ENCODE measurements around the gene RARS2. TPM values are rescaled to one million over a fixed set of nuclear protein-coding genes. Genes with fewer than 3 reads are reported as not detected.

RARS2 gene
- total RNA-seq, 4 donors from 2014 or later: 11.4 to 21.1 (median 13.4) TPM

DNA sequence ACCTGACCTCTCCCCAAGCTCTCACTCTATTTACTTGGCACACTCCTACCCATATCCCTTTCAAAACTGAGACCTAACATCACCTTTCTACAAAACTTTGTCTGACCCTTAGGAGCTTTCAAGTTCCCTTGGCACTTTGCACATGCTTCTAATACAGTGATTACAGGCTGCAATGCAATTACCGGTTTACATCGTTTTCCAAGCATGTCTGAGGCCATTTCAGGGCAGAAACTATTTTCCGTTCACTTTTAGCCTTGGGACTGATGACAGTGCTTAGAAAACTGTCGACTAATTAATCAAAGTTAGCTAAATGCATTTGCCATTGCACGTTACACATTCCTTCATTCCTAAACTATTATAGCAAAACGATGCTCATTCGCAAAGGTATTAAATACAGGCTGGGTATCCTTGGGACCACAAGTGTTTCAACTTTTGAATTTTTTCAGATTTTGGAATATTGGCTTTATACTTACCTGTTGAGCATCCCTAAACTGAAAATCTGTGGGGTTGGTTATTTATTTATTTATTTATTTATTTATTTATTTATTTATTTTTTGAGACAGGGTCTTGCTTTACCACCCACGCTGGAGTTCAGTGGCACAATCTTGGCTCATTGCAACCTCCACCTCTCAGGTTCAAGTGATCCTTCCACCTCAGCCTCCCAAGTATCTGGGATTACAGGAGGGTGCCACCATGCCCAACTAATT lies 3.3 kb downstream of the RARS2 start:
- intact Hi-C loops (cut with DNase I; ENCODE audit: low total_unique reads): loop anchor here (10.0 kb wide), 1 partner anchor 182 kb away; the partner anchor contains the start of gene CFAP206

DNA sequence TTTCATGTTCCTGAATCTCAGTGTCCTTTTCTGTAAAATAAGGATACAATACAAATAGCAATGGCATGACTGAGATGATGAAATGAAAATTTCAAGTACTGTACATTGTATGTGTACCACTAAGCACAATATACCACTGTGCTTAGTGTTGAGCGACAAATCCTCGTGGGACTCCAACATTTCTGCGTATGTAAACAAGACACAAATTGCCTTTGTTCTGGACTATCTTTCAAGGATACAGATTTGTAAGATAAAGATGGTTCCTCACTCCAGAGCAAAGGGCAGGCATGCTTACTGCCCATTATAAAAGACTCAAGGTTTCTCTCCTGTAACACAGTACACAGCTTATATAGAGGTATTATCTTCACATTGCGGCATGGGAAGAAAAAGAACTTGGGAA lies 6.0 kb downstream of the RARS2 start:
- Histone ChIP-seq H3K27me3 (no peaks in the 10 kb centered on the region), H3K36me3 (peaks cover 0 to 27% of the 10 kb centered on the region in 2 donors), H3K4me3 (no peak overlapping the region), H3K27ac (no peak overlapping the region), H3K9me3 (no peaks in the 10 kb centered on the region), H3K4me1 (peaks cover 13 to 15% of the 10 kb centered on the region in 2 donors)
- in situ Hi-C loops (cut with MboI; ENCODE audit: low sequenced_read_pairs in 4 of 4): loop anchor here in 1 of 4 donors (25.0 kb wide), 1 partner anchor 203 kb away; no protein-coding TSS in a partner anchor
- ATAC-seq (no peak), DNase-seq (no peak)
- intact Hi-C loops (cut with DNase I; ENCODE audit: low total_unique reads): loop anchor here (10.0 kb wide), 1 partner anchor 179 kb away; the partner anchor contains the start of gene CFAP206
- no peak for TF ChIP-seq POLR2A (IDR thresholded peaks at IDR 0.05)
- TF ChIP-seq, protein P1, sequence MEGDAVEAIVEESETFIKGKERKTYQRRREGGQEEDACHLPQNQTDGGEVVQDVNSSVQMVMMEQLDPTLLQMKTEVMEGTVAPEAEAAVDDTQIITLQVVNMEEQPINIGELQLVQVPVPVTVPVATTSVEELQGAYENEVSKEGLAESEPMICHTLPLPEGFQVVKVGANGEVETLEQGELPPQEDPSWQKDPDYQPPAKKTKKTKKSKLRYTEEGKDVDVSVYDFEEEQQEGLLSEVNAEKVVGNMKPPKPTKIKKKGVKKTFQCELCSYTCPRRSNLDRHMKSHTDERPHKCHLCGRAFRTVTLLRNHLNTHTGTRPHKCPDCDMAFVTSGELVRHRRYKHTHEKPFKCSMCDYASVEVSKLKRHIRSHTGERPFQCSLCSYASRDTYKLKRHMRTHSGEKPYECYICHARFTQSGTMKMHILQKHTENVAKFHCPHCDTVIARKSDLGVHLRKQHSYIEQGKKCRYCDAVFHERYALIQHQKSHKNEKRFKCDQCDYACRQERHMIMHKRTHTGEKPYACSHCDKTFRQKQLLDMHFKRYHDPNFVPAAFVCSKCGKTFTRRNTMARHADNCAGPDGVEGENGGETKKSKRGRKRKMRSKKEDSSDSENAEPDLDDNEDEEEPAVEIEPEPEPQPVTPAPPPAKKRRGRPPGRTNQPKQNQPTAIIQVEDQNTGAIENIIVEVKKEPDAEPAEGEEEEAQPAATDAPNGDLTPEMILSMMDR (IDR thresholded peaks at IDR 0.05 in 4 of 5, conservative IDR thresholded peaks at IDR 0.05 in 1 of 5): no peak

More for the DNA sequence above, 3.3 kb downstream of the RARS2 start:
- in situ Hi-C loops (cut with MboI; ENCODE audit: low sequenced_read_pairs in 4 of 4): loop anchor here in 1 of 4 donors (25.0 kb wide), 1 partner anchor 201 kb away; no protein-coding TSS in a partner anchor
- H3K36me3 ChIP-seq: peaks cover 0 to 16% of the 10 kb centered on the region in 2 donors
- no peak overlapping the region for H3K4me3 ChIP-seq
- ATAC-seq (no peak), DNase-seq (no peak)
- no peak overlapping the region for H3K27ac ChIP-seq
- H3K4me1 ChIP-seq: peaks cover 29% of the 10 kb centered on the region in 2 donors
- no peaks in the 10 kb centered on the region for H3K9me3 ChIP-seq
- H3K27me3 ChIP-seq: no peaks in the 10 kb centered on the region
- TF ChIP-seq, protein P1 (IDR thresholded peaks at IDR 0.05 in 4 of 5, conservative IDR thresholded peaks at IDR 0.05 in 1 of 5): no peak
- no peak for TF ChIP-seq POLR2A (IDR thresholded peaks at IDR 0.05)

DNA sequence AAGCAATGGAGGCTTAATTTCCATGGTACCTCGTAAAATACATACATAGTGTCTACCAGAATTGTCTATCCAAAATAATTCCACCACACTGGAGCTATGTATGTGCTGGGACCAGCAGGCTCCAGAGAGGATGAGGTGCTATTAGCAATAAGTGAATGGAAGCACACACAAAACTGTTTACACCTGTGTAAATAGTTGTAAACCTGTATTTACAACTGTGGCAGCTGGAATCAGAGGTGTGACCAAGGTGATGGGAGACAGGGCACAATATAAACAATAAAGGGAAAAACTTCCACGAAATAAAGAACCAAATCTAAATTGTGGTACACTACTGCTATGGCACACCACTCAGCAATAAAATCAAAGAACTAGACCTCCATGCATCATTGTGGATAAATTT lies 14.4 kb downstream of the RARS2 start:
- no peaks in the 10 kb centered on the region for H3K27me3 ChIP-seq
- DNase-seq (no peak), ATAC-seq (no peak)
- H3K9me3 ChIP-seq: no peaks in the 10 kb centered on the region
- in situ Hi-C loops (cut with MboI; ENCODE audit: low sequenced_read_pairs in 4 of 4) (loop anchor here in 1 of 4 donors (25.0 kb wide), 1 partner anchor 212 kb away; no protein-coding TSS in a partner anchor), intact Hi-C loops (cut with DNase I; ENCODE audit: low total_unique reads) (no loop called here)
- no peak for TF ChIP-seq POLR2A (IDR thresholded peaks at IDR 0.05)
- TF ChIP-seq, protein P1 (IDR thresholded peaks at IDR 0.05 in 4 of 5, conservative IDR thresholded peaks at IDR 0.05 in 1 of 5): no peak
- H3K27ac ChIP-seq: no peak overlapping the region
- H3K4me1 ChIP-seq: peaks cover 15 to 19% of the 10 kb centered on the region in 2 donors
- H3K4me3 ChIP-seq: no peak overlapping the region
- peaks cover 0 to 6% of the 10 kb centered on the region in 2 donors for H3K36me3 ChIP-seq

DNA sequence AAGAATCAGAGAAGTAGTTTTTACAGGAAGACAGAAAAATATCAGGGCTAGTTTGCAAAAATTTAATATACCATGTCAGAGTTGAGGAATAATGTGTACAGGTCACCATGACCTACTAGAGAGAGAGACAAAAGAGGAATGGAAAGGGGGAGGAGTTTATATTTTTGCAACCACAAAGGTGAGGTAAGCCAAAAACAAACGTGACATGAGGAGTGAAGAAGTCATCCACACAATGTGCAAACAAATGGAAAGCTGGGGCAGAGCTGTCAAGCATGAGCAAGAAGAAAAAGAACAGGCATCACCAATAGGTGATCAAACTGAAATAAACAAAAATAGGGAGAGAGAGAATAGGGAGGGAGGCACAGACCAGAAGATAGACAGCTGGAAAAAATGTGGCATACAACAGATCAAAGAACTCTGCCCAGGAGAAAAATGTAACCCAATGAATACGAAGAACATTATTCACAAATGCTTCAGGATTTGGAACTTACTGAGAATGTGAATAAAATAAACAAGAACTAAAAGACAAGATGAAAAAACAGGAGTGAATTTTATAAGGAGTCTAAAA lies 15.5 kb downstream of the RARS2 start:
- ATAC-seq: no peak

More for the DNA sequence above, 15.5 kb downstream of the RARS2 start:
- Histone ChIP-seq H3K4me1 (peaks cover 15 to 19% of the 10 kb centered on the region in 2 donors), H3K27me3 (no peaks in the 10 kb centered on the region), H3K27ac (no peak overlapping the region), H3K4me3 (no peak overlapping the region), H3K9me3 (no peaks in the 10 kb centered on the region), H3K36me3 (no peaks in the 10 kb centered on the region)
- TF ChIP-seq, protein P1 (IDR thresholded peaks at IDR 0.05 in 4 of 5, conservative IDR thresholded peaks at IDR 0.05 in 1 of 5): no peak
- TF ChIP-seq POLR2A (IDR thresholded peaks at IDR 0.05): no peak
- DNase-seq: no peak
- in situ Hi-C loops (cut with MboI; ENCODE audit: low sequenced_read_pairs in 4 of 4): no loop called here
- intact Hi-C loops (cut with DNase I; ENCODE audit: low total_unique reads): no loop called here

All from gastrocnemius medialis (tissue), 4 donors.